Measurements from ENCODE around the gene MARCHF10.
A peak's percentile ranks its signal among the peaks of the same experiment; 100 is the strongest.

MARCHF10 gene

DNA sequence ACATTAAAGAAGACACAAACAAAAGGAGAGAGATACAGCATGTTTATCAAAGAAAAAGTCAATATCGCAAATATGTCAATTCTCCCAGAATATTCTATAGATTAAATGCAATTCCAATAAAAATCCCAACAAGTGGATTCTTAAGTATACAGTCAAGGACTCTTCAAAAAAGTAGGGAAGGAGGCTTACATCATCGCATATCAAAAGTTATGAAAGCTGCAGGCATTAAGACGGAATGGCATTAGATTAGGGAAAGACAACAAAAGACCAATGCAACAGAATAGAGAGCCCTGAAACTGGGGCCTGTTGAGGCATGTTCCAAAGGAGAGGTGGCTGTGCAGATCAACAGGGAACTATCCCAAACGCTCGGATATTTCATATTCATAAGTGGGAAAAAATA is 76.0 kb downstream of the MARCHF10 start:
- no peak overlapping the region for H3K27ac ChIP-seq
- TF ChIP-seq, protein P1, sequence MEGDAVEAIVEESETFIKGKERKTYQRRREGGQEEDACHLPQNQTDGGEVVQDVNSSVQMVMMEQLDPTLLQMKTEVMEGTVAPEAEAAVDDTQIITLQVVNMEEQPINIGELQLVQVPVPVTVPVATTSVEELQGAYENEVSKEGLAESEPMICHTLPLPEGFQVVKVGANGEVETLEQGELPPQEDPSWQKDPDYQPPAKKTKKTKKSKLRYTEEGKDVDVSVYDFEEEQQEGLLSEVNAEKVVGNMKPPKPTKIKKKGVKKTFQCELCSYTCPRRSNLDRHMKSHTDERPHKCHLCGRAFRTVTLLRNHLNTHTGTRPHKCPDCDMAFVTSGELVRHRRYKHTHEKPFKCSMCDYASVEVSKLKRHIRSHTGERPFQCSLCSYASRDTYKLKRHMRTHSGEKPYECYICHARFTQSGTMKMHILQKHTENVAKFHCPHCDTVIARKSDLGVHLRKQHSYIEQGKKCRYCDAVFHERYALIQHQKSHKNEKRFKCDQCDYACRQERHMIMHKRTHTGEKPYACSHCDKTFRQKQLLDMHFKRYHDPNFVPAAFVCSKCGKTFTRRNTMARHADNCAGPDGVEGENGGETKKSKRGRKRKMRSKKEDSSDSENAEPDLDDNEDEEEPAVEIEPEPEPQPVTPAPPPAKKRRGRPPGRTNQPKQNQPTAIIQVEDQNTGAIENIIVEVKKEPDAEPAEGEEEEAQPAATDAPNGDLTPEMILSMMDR (conservative IDR thresholded peaks at IDR 0.05): no peak

GRCh38 chr17:62727916-62728672 is 80.0 kb downstream of the MARCHF10 start:
- TF ChIP-seq, protein P1 (conservative IDR thresholded peaks at IDR 0.05): no peak; the same call in 1 of the 2 replicates
- no peak overlapping the region for H3K27ac ChIP-seq

- H3K27ac ChIP-seq: peak overlapping the region; percentile 50
- TF ChIP-seq, protein P1 (conservative IDR thresholded peaks at IDR 0.05): no peak
Observed at GRCh38 chr17:62725791-62726249, 82.3 kb downstream of the MARCHF10 start.

GRCh38 chr17:62724398-62725146 is 83.5 kb downstream of the MARCHF10 start:
- H3K27ac ChIP-seq: peak overlapping the region; percentile 50; the same call in 1 of the 2 replicates
- TF ChIP-seq, protein P1 (conservative IDR thresholded peaks at IDR 0.05): no peak

DNA sequence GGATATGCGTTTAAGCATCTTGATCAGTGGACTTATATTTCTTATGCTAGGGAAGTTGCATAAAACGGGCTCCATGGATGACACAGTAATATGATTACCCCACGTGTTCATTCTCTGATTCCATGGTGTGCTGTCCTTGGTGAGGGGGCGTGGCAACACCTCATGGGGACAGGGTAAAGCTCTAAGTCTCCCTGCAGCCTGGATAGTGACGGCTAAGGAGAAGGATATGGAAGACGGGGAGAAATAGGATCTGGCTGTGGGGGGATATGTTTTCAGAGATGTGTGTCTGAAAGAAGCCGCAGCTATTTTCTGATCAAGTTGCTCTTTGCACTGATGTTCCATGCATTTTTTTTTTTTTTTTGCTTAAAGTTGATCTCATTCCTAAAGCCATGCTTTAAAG is 84.3 kb downstream of the MARCHF10 start:
- H3K27ac ChIP-seq: no peak overlapping the region
- TF ChIP-seq, protein P1 (conservative IDR thresholded peaks at IDR 0.05): no peak

- H3K27ac ChIP-seq: no peak overlapping the region
- TF ChIP-seq, protein P1 (conservative IDR thresholded peaks at IDR 0.05): no peak
Observed at GRCh38 chr17:62722625-62723024, 85.5 kb downstream of the MARCHF10 start.

DNA sequence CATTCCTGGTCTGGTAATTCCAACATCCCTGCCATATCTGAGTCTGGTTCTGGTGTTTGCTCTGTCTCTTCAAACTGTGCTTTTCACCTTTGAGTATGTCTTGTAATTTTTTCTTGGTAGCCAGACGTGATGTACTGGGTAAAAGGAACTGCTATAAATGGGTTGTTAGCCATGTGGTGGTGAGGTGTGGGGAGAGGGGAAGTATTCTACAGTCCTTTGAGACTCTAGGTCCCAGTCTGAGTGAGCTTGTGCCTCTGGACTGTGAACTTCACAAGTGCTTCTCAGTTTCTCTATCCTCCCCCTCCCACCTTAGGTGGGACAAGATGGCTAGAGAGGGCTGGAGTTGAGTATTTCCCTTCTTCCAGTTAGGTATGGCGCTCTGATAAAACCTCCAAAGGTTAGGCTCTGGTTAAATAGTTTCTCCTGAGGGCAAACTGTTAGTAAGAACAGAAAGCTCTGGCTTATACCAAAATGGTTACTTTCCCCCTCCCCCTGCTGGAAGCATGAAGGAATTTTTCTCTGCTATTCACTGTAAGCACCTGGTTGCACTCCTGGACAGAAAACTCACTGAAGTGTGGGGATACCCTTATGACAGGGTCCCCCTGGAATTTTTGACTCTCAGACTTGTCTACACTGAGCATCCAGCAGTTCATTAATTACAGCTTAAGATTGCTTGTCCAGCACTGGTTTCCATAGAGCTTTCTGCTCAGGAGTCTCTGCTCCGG is 87.8 kb downstream of the MARCHF10 start:
- no peak overlapping the region for H3K27ac ChIP-seq
- TF ChIP-seq, protein P1 (conservative IDR thresholded peaks at IDR 0.05): peak; percentile 45

All from VCaP (cell line).